A549 (cell line): ENCODE measurements around the gene EXOSC5. TPM values are rescaled to one million over a fixed set of nuclear protein-coding genes. Genes with fewer than 3 reads are reported as not detected.

Experiments
- CBX2 ChIP-seq: fragments of 200-600 bp; sonication (generic); IDR thresholded peaks from 2 replicates; pipeline ENCODE4 v1.6.1; 2016; ENCODE audit warnings: low read depth, mild to moderate bottlenecking, borderline replicate concordance
- CHD2 ChIP-seq: fragments of 150-350 bp; IDR thresholded peaks from 2 replicates; pipeline ENCODE4 v1.6.1; 2014; ENCODE audit warnings: low read length; ENCODE audit not compliant: partially characterized antibody
- CHD4 ChIP-seq: fragments of 200-600 bp; sonication (generic); IDR thresholded peaks from 2 replicates; pipeline ENCODE4 v1.6.1; 2016; ENCODE audit warnings: antibody characterized with exemption, mild to moderate bottlenecking, borderline replicate concordance
- EP300 ChIP-seq, 2 experiments: fragments of >200 bp; sonication (Bioruptor Twin); formaldehyde crosslinking; IDR thresholded peaks; 2 replicates in 1 of 2; 3 replicates in 1 of 2; pipeline ENCODE4 v1.6.1; 2016 to 2017
- FOSB ChIP-seq: fragments of 250-450 bp; sonication (Bioruptor Pico); IDR thresholded peaks from 2 replicates; pipeline ENCODE4 v1.5.0; 2020; ENCODE audit warnings: mild to moderate bottlenecking, moderate library complexity
- FOSL2 ChIP-seq, 2 experiments: fragments of 450-650 bp in 1 of 2; fragments of >200 bp in 1 of 2; sonication (Bioruptor Twin) in 1 of 2; formaldehyde crosslinking; IDR thresholded peaks; 2 replicates each; pipeline versions ENCODE4 v1.5.0 to v1.6.1; 2016 to 2020; ENCODE audit warnings: mild to moderate bottlenecking in 1 of 2, moderate library complexity in 1 of 2
- HOXB5 ChIP-seq: fragments of 250-450 bp; sonication (Bioruptor Pico); IDR thresholded peaks from 2 replicates; pipeline ENCODE4 v1.5.0; 2020; ENCODE audit warnings: mild to moderate bottlenecking, moderate library complexity
- KDM1A ChIP-seq: fragments of 200-600 bp; sonication (generic); IDR thresholded peaks from 2 replicates; pipeline ENCODE4 v1.6.1; 2016; ENCODE audit warnings: low read depth, mild to moderate bottlenecking
- KDM5A ChIP-seq: fragments of 200-600 bp; sonication (generic); IDR thresholded peaks from 2 replicates; pipeline ENCODE4 v1.6.1; 2016; ENCODE audit warnings: antibody characterized with exemption, mild to moderate bottlenecking
- NFE2L2 ChIP-seq: fragments of 150-350 bp; conservative IDR thresholded peaks from 2 replicates; pipeline ENCODE4 v1.6.1; 2014; ENCODE audit warnings: low read length
- NR3C1 ChIP-seq: fragments of >200 bp; sonication (Bioruptor Twin); formaldehyde crosslinking; IDR thresholded peaks from 3 replicates; pipeline ENCODE4 v1.6.1; 2017
- RARB ChIP-seq: fragments of 250-450 bp; sonication (Bioruptor Pico); IDR thresholded peaks from 2 replicates; pipeline ENCODE4 v1.8.0; 2021; ENCODE audit warnings: mild to moderate bottlenecking, moderate library complexity
- SMC3 ChIP-seq: fragments of >200 bp; sonication (Bioruptor Twin); formaldehyde crosslinking; IDR thresholded peaks from 3 replicates; pipeline ENCODE4 v1.6.1; 2018; ENCODE audit warnings: inconsistent platforms
- TFCP2L1 ChIP-seq: fragments of 250-450 bp; sonication (Bioruptor Pico); IDR thresholded peaks from 2 replicates; pipeline ENCODE4 v1.5.0; 2021; ENCODE audit warnings: mild to moderate bottlenecking
- ZC3H11A ChIP-seq: fragments of 450-650 bp; IDR thresholded peaks from 2 replicates; pipeline ENCODE4 v1.6.1; 2014; ENCODE audit warnings: antibody characterized with exemption, mild to moderate bottlenecking
- ZFP36 ChIP-seq: fragments of 450-650 bp; IDR thresholded peaks from 2 replicates; pipeline ENCODE4 v1.6.1; 2014; ENCODE audit warnings: borderline replicate concordance; ENCODE audit not compliant: partially characterized antibody
- ZSCAN20 ChIP-seq: fragments of 250-450 bp; sonication (Bioruptor Pico); IDR thresholded peaks from 2 replicates; pipeline ENCODE4 v1.8.0; 2022; ENCODE audit warnings: mild to moderate bottlenecking, moderate library complexity
- polyA plus RNA-seq, 4 experiments: library from polyadenylated mRNA; depleted of rRNA in 3 of 4; stranded (reverse); fragments of >200 nt; fragmentation: RNase III in 1 of 4; extraction: RNeasy Plus Mini Kit Qiagen cat#74134 plus additional on column Dnase treatment in 1 of 4; gene quantifications; 2 replicates in 3 of 4; 3 replicates in 1 of 4; pipeline ENCODE4 v1.2.3, GENCODE V29; 2011 to 2017
- TF ChIP-seq, protein P1 (sequence below): fragments of 250-450 bp; sonication (Bioruptor Pico); IDR thresholded peaks from 2 replicates; pipeline ENCODE4 v1.5.0; 2020; ENCODE audit warnings: low read depth, mild to moderate bottlenecking, moderate library complexity
- TF ChIP-seq, protein P2 (sequence below): fragments of >200 bp; sonication (Bioruptor Twin); formaldehyde crosslinking; IDR thresholded peaks from 3 replicates; pipeline ENCODE4 v1.5.1; 2016
- TF ChIP-seq, protein P3 (sequence below): IDR thresholded peaks from 2 replicates; pipeline ENCODE4 v1.6.1; 2012; ENCODE audit warnings: low read depth, borderline replicate concordance
- TF ChIP-seq, protein P4 (sequence below): fragments of 250-450 bp; sonication (Bioruptor Pico); IDR thresholded peaks from 2 replicates; pipeline ENCODE4 v1.5.0; 2021; ENCODE audit warnings: mild to moderate bottlenecking, moderate library complexity, borderline replicate concordance
- TF ChIP-seq, protein P5 (sequence below): fragments of >200 bp; sonication (Bioruptor Twin); formaldehyde crosslinking; IDR thresholded peaks from 2 replicates; pipeline ENCODE4 v1.6.1; 2016
- TF ChIP-seq, protein P6 (sequence below): fragments of 450-650 bp; IDR thresholded peaks from 2 replicates; pipeline ENCODE4 v1.6.1; 2014; ENCODE audit warnings: antibody characterized with exemption

EXOSC5 gene
- polyA plus RNA-seq, 2 of the 4 experiments (the other 2 are of a cell fraction), result 63.7 to 109 TPM

DNA sequence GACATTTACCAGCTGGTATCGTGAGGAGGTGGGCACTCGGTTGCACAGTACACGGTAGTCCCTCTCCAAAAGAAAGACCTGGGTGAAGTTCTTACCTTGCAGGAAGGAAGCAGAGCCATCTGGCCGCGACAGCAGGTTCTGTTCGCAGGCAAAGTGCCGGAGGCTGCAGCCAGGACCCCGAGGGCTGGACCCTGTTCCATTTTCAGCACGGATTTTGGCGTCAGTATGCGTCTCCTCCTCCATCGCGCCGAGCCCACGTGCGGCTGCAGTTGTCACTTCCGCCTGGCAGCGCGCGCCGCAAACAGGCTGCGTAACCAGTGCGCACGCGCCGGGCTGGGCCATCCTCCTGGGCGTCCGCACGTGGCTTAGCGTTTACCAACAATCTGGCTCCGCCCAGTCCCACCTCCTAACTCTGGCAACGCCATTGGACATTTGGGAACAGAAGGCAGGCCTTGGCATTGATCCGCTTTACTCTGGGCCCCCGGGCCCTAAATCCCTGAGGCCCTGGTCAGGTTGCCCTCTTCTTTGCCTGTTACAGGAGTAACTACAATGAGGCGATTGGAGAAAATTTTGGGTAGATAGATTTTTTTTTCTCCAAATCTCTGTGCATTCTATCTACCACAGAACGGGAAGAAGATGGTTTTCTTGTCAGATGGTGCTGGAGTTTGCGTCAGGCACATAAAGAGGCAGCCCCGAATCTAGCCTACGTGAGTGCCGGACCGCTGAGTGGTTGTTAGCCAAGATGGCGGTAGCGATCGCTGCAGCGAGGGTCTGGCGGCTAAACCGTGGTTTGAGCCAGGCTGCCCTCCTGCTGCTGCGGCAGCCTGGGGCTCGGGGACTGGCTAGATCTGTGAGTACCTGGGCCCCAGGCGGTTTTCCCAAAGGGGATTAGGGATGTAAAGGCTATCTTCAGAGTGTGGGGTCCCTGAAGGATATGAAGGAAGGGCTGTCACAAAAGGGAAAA, at the start of gene EXOSC5, which contains the start of gene BCKDHA (continued):
- TF ChIP-seq, protein P1, sequence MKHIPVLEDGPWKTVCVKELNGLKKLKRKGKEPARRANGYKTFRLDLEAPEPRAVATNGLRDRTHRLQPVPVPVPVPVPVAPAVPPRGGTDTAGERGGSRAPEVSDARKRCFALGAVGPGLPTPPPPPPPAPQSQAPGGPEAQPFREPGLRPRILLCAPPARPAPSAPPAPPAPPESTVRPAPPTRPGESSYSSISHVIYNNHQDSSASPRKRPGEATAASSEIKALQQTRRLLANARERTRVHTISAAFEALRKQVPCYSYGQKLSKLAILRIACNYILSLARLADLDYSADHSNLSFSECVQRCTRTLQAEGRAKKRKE (CRISPR knock-in tag), result peak; percentile 87
- TF ChIP-seq CHD2 (peak; percentile 27), KDM1A (no peak), TFCP2L1 (CRISPR knock-in tag) (peak; percentile 46; the same call in 1 of the 2 replicates), SMC3 (no peak), KDM5A (peak; percentile 94), FOSB (CRISPR knock-in tag) (0 out of 2 replicates have a peak, but pooled peaks have one; percentile 51), HOXB5 (CRISPR knock-in tag) (peak; percentile 56; the same call in 1 of the 2 replicates), ZFP36 (peak; percentile 16), CBX2 (no peak), NFE2L2 (no peak), FOSL2 (IDR thresholded peaks at IDR 0.05) (no peak), FOSL2 (CRISPR knock-in tag; IDR thresholded peaks at IDR 0.05) (peak; percentile 37), CHD4 (no peak), EP300 (IDR thresholded peaks at IDR 0.05) (no peak), RARB (CRISPR knock-in tag) (no peak), NR3C1 (no peak), ZSCAN20 (no peak), ZC3H11A (no peak)
- TF ChIP-seq, protein P2, sequence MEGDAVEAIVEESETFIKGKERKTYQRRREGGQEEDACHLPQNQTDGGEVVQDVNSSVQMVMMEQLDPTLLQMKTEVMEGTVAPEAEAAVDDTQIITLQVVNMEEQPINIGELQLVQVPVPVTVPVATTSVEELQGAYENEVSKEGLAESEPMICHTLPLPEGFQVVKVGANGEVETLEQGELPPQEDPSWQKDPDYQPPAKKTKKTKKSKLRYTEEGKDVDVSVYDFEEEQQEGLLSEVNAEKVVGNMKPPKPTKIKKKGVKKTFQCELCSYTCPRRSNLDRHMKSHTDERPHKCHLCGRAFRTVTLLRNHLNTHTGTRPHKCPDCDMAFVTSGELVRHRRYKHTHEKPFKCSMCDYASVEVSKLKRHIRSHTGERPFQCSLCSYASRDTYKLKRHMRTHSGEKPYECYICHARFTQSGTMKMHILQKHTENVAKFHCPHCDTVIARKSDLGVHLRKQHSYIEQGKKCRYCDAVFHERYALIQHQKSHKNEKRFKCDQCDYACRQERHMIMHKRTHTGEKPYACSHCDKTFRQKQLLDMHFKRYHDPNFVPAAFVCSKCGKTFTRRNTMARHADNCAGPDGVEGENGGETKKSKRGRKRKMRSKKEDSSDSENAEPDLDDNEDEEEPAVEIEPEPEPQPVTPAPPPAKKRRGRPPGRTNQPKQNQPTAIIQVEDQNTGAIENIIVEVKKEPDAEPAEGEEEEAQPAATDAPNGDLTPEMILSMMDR, result no peak
- TF ChIP-seq, protein P3, sequence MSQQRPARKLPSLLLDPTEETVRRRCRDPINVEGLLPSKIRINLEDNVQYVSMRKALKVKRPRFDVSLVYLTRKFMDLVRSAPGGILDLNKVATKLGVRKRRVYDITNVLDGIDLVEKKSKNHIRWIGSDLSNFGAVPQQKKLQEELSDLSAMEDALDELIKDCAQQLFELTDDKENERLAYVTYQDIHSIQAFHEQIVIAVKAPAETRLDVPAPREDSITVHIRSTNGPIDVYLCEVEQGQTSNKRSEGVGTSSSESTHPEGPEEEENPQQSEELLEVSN, result peak; percentile 99
- TF ChIP-seq, protein P4, sequence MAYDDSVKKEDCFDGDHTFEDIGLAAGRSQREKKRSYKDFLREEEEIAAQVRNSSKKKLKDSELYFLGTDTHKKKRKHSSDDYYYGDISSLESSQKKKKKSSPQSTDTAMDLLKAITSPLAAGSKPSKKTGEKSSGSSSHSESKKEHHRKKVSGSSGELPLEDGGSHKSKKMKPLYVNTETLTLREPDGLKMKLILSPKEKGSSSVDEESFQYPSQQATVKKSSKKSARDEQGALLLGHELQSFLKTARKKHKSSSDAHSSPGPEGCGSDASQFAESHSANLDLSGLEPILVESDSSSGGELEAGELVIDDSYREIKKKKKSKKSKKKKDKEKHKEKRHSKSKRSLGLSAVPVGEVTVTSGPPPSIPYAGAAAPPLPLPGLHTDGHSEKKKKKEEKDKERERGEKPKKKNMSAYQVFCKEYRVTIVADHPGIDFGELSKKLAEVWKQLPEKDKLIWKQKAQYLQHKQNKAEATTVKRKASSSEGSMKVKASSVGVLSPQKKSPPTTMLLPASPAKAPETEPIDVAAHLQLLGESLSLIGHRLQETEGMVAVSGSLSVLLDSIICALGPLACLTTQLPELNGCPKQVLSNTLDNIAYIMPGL (CRISPR knock-in tag), result peak; percentile 43; the same call in 1 of the 2 replicates
- TF ChIP-seq, protein P5, sequence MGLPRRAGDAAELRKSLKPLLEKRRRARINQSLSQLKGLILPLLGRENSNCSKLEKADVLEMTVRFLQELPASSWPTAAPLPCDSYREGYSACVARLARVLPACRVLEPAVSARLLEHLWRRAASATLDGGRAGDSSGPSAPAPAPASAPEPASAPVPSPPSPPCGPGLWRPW, result no peak
- TF ChIP-seq, protein P6, sequence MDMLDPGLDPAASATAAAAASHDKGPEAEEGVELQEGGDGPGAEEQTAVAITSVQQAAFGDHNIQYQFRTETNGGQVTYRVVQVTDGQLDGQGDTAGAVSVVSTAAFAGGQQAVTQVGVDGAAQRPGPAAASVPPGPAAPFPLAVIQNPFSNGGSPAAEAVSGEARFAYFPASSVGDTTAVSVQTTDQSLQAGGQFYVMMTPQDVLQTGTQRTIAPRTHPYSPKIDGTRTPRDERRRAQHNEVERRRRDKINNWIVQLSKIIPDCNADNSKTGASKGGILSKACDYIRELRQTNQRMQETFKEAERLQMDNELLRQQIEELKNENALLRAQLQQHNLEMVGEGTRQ, result peak; percentile 97
- TF ChIP-seq, all 56 proteins: peak for 28
